Ovary (tissue), 3 donors: ENCODE measurements around the gene PANK2.

Experiments
- POLR2A ChIP-seq: fragments of 450-650 bp; IDR thresholded peaks from one replicate; pipeline ENCODE4 v1.6.1; 2017; ENCODE audit warnings: antibody characterized with exemption, mild to moderate bottlenecking, moderate library complexity
- TF ChIP-seq, protein P1 (sequence below), 3 donors: fragments of 450-650 bp in 2 of 3; fragments of 200-600 bp in 1 of 3; IDR thresholded peaks; one replicate each; pipeline versions ENCODE4 v1.5.1 to v1.8.0; 2016 to 2022; ENCODE audit warnings: antibody characterized with exemption in 3 of 3, mild to moderate bottlenecking in 1 of 3
- donor health status: DM: no; HTN: no; CAD: no.

GRCh38 chr20:3901028-3901705 lies 12.0 kb downstream of the PANK2 start:
- TF ChIP-seq, protein P1, sequence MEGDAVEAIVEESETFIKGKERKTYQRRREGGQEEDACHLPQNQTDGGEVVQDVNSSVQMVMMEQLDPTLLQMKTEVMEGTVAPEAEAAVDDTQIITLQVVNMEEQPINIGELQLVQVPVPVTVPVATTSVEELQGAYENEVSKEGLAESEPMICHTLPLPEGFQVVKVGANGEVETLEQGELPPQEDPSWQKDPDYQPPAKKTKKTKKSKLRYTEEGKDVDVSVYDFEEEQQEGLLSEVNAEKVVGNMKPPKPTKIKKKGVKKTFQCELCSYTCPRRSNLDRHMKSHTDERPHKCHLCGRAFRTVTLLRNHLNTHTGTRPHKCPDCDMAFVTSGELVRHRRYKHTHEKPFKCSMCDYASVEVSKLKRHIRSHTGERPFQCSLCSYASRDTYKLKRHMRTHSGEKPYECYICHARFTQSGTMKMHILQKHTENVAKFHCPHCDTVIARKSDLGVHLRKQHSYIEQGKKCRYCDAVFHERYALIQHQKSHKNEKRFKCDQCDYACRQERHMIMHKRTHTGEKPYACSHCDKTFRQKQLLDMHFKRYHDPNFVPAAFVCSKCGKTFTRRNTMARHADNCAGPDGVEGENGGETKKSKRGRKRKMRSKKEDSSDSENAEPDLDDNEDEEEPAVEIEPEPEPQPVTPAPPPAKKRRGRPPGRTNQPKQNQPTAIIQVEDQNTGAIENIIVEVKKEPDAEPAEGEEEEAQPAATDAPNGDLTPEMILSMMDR (IDR thresholded peaks at IDR 0.05) = no peak
- no peak for TF ChIP-seq POLR2A
